Measurements from ENCODE around the gene OR2AT4.
"Not testable (repeated sequence)": the region's sequence is repeated elsewhere in the genome, so short reads cannot be mapped to it uniquely, and the experiment has no call there.

Gene OR2AT4

DNA sequence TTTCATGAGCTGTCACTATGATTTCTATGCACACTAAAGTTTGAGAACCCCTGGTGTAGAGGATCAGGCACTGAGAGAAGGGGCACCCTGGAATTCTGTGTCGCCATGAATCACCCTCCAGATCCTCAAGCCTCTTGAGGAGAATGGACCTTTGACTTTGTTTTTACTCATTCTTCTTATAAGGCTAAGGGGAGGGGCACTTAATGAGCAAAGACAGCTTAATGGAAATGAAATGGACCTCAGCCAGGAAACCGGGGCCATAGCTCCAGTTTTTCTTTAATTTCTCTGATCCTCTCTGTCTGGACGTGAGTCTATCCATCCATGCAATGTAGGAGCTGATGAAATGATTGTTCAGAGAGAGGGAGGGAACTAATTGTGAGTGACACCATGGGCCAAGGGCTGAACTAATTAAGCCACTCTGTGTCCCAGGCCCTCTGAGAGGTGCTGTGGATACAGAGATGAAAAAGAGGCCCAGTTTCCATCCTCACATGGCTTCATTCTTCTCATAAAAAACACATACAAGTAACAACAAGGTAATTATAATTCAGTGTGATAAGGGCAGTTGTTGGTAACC lies 32.8 kb downstream of the OR2AT4 start:
- H3K4me3 ChIP-seq (ENCODE audit: low read length) = no peak overlapping the region
- no peaks in the 10 kb centered on the region for H3K27me3 ChIP-seq (replicated peaks; ENCODE audit: control insufficient read depth, insufficient read depth, low read length)
- no peak for DNase-seq (ENCODE audit: low read depth)
- no peaks in the 10 kb centered on the region for H3K36me3 ChIP-seq (ENCODE audit: control insufficient read depth, insufficient read depth, low read length, severe bottlenecking)
- no peaks in the 10 kb centered on the region for H3K4me1 ChIP-seq (ENCODE audit: control insufficient read depth, insufficient read depth, low read length)
- no peaks in the 10 kb centered on the region for H3K9me3 ChIP-seq (ENCODE audit: control insufficient read depth, low read length)
- no peak overlapping the region for H3K9ac ChIP-seq (ENCODE audit: low read length)

DNA sequence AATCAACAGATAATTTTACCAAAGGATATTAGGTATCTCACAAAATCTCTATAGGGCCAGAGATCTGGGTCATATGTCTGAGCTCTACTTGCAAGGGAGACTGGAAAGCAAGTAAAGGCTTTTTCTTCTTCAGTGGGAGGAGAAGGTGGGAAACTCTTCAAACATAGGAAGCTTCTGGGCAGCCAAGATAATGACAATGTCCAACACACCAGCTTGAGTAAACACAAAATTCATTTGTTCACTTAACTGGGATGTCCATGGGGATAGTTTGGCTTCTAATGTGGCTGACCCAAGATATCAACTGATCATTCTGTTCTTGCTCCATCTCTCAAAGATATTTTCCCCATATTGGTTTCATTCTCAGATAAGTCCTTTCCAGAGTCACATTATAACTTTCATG lies 37.4 kb downstream of the OR2AT4 start:
- H3K4me1 ChIP-seq (ENCODE audit: control insufficient read depth, insufficient read depth, low read length) = no peaks in the 10 kb centered on the region
- H3K9me3 ChIP-seq (ENCODE audit: control insufficient read depth, low read length) = no peaks in the 10 kb centered on the region
- no peak overlapping the region for H3K9ac ChIP-seq (ENCODE audit: low read length)
- H3K36me3 ChIP-seq (ENCODE audit: control insufficient read depth, insufficient read depth, low read length, severe bottlenecking) = no peaks in the 10 kb centered on the region
- no peak overlapping the region for H3K4me3 ChIP-seq (ENCODE audit: low read length)
- no peak for DNase-seq (ENCODE audit: low read depth)
- H3K27me3 ChIP-seq (replicated peaks; ENCODE audit: control insufficient read depth, insufficient read depth, low read length) = no peaks in the 10 kb centered on the region

DNA sequence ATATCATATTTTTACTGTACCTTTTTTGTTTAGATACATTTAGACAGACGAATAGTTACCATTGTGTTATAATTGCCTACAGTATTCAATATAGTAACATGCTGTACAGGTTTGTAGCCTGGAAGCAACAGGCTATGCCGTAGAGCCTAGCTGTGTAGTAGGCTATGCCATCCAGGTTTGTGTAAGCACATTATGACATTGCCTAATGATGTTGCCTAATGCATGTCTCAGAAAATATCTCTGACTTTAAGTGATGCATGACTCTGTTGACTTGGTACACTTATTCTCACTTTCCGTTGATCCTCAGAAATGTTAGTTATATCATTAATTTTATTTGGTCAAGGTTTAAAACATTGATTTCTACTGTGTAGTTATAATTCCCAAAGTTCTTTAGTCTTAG lies 39.9 kb downstream of the OR2AT4 start:
- no peak for DNase-seq (ENCODE audit: low read depth)
- Histone ChIP-seq H3K27me3 (replicated peaks; ENCODE audit: control insufficient read depth, insufficient read depth, low read length) (no peaks in the 10 kb centered on the region), H3K4me1 (ENCODE audit: control insufficient read depth, insufficient read depth, low read length) (no peaks in the 10 kb centered on the region), H3K4me3 (ENCODE audit: low read length) (no peak overlapping the region), H3K36me3 (ENCODE audit: control insufficient read depth, insufficient read depth, low read length, severe bottlenecking) (no peaks in the 10 kb centered on the region), H3K9me3 (ENCODE audit: control insufficient read depth, low read length) (peaks cover 17% of the 10 kb centered on the region), H3K9ac (ENCODE audit: low read length) (no peak overlapping the region)

DNA sequence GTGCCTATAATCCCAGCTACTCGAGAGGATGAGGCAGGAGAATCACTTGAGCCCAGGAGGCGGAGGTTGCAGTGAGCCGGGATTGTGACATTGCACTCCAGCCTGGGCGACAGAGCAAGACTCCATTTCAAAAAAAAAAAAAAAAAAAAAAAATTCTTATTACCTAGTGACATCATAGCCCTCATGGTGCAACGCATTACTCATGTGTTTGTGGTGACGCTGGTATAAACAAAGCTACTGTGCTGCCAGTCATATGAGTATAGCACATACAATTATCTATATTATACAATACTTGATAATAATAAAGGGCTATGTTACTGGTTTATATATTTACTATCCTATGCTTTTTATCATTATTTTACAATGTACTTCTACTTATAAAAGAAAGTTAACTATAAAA lies 41.2 kb downstream of the OR2AT4 start:
- no peak for DNase-seq (ENCODE audit: low read depth)
- H3K4me3 ChIP-seq (ENCODE audit: low read length) = no peak overlapping the region

DNA sequence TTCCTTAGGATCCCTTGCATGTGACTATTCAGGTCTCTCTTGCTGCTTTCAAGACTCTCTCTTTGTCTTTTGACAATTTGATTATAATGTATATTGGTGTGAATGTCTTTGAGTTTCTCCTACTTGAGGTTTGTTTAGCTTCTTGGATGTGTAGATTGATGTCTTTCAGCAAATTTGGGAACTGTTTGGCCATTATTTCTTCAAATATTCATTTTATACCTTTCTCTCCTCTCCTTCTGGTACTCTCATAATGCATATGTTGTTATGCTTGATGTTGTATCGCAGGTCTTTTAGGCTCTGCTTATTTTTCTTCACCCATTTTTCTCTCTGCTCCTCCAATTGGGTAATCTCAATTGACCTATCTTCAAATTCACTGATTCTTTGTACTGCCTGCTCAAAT lies 44.2 kb downstream of the OR2AT4 start:
- H3K4me3 ChIP-seq (ENCODE audit: low read length) = no peak overlapping the region
- no peaks in the 10 kb centered on the region for H3K36me3 ChIP-seq (ENCODE audit: control insufficient read depth, insufficient read depth, low read length, severe bottlenecking)
- H3K9me3 ChIP-seq (ENCODE audit: control insufficient read depth, low read length) = peaks cover 19% of the 10 kb centered on the region
- no peak for DNase-seq (ENCODE audit: low read depth)
- H3K9ac ChIP-seq (ENCODE audit: low read length) = no peak overlapping the region
- H3K27me3 ChIP-seq (replicated peaks; ENCODE audit: control insufficient read depth, insufficient read depth, low read length) = no peaks in the 10 kb centered on the region
- H3K4me1 ChIP-seq (ENCODE audit: control insufficient read depth, insufficient read depth, low read length) = no peaks in the 10 kb centered on the region

More for the DNA sequence above, 41.2 kb downstream of the OR2AT4 start:
- Histone ChIP-seq H3K36me3 (ENCODE audit: control insufficient read depth, insufficient read depth, low read length, severe bottlenecking) (no peaks in the 10 kb centered on the region), H3K4me1 (ENCODE audit: control insufficient read depth, insufficient read depth, low read length) (no peaks in the 10 kb centered on the region), H3K9ac (ENCODE audit: low read length) (no peak overlapping the region), H3K27me3 (replicated peaks; ENCODE audit: control insufficient read depth, insufficient read depth, low read length) (no peaks in the 10 kb centered on the region), H3K9me3 (ENCODE audit: control insufficient read depth, low read length) (peaks cover 19% of the 10 kb centered on the region)

DNA sequence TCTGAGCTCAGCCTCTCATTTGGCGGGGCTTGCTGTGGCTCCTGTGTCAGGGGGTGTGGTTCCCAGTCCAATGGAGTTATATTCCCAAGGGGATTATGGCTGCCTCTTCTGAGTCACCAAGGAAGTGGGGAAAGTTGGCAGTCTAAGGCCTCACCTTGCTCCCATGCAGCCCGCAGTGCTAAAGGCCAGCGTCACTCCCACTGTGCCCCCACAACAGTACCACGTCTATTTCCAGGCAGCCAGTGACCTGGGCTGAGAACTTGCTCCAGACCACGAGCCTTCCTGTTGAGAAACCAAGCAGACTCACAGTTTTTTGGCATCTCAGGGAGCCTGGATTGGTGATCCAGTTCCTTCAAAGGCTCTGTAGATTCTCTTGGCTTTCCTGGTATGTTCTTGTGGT lies 45.6 kb downstream of the OR2AT4 start:
- DNase-seq (ENCODE audit: low read depth) = no peak
- Histone ChIP-seq H3K4me3 (ENCODE audit: low read length) (no peak overlapping the region), H3K9ac (ENCODE audit: low read length) (no peak overlapping the region), H3K4me1 (ENCODE audit: control insufficient read depth, insufficient read depth, low read length) (no peaks in the 10 kb centered on the region), H3K9me3 (ENCODE audit: control insufficient read depth, low read length) (peaks cover 19% of the 10 kb centered on the region), H3K36me3 (ENCODE audit: control insufficient read depth, insufficient read depth, low read length, severe bottlenecking) (no peaks in the 10 kb centered on the region), H3K27me3 (replicated peaks; ENCODE audit: control insufficient read depth, insufficient read depth, low read length) (no peaks in the 10 kb centered on the region)

DNA sequence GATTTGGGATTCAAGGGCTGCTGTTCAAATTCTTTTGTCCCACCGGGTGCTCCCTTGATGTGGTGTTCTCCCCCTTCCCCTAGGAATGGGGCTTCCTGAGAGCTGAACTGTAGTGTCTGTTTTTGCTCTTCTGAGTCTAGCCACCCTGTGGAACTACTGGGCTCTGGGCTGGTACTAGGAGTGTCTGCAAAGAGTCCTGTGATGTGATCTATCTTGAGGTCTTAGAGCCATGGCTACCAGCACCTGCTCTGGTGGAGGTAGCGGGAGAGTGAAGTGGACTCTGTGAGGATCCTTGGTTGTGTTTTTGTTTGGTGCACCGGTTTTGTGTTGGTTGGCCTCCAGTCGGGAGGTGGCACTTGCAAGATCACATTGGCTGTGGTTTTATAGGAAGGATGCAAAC lies 46.2 kb downstream of the OR2AT4 start:
- H3K4me3 ChIP-seq (ENCODE audit: low read length) = no peak overlapping the region
- no peaks in the 10 kb centered on the region for H3K4me1 ChIP-seq (ENCODE audit: control insufficient read depth, insufficient read depth, low read length)
- no peaks in the 10 kb centered on the region for H3K36me3 ChIP-seq (ENCODE audit: control insufficient read depth, insufficient read depth, low read length, severe bottlenecking)
- no peak for DNase-seq (ENCODE audit: low read depth)
- H3K27me3 ChIP-seq (replicated peaks; ENCODE audit: control insufficient read depth, insufficient read depth, low read length) = no peaks in the 10 kb centered on the region
- H3K9me3 ChIP-seq (ENCODE audit: control insufficient read depth, low read length) = peaks cover 19% of the 10 kb centered on the region
- H3K9ac ChIP-seq (ENCODE audit: low read length) = no peak overlapping the region

DNA sequence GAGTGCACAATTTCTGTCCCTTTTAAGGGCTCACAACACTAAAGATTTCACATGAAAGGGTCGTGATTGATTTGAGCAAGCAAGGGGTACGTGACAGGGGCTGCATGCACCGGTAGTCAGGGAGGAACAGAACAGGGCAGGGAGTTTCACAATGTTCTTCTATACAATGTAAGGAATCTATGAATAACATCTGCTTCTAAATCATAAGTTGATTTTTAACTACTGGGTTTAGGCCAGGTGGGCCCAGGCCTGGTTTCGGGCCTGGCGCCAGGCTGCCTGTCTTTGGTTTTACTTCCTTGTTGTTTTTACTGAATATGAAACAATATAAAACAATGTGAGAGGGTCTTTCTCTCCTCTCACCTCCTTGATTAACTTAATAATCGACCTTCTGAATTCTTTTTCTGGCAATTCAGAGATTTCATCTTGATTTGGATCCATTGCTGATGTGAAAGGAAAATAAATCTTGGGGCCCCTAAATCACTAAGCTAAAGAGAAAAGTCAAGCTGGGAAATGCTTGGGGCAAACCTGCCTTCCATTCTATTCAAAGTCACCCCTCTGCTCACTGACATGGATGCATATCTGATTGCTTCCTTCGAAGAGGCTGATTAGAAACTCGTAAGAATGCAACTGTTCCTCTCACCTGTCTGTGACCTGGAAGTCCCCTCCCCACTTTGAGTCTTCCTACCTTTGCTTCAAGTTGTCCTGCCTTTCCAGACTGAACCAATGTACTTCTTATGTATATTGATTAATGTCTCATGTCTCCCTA lies 47.0 kb downstream of the OR2AT4 start:
- H3K27me3 ChIP-seq (replicated peaks; ENCODE audit: control insufficient read depth, insufficient read depth, low read length); H3K9ac ChIP-seq (ENCODE audit: low read length); DNase-seq (ENCODE audit: low read depth); H3K4me1 ChIP-seq (ENCODE audit: control insufficient read depth, insufficient read depth, low read length); H3K4me3 ChIP-seq (ENCODE audit: low read length); H3K36me3 ChIP-seq (ENCODE audit: control insufficient read depth, insufficient read depth, low read length, severe bottlenecking): not testable (repeated sequence)
- peaks cover 19% of the 10 kb centered on the region for H3K9me3 ChIP-seq (ENCODE audit: control insufficient read depth, low read length)

DNA sequence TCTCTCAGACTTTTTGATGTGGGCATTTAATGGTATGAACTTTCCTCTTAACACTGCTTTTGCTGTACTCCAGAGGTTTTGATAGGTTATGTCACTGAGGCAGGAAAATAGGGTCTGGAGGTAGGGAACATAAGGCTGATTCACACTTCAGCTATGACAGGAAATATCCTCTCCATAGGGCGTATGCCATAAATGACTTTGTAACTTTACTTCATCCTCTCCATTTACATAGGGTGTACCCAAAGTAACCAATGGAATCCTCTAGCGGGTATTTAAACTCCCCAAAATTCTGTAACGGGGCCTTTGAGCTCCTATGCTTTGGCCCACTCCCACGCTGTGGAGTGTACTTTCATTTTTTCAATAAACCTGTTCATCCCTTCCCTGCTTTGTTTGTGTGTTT lies 49.5 kb downstream of the OR2AT4 start:
- Histone ChIP-seq H3K36me3 (ENCODE audit: control insufficient read depth, insufficient read depth, low read length, severe bottlenecking) (no peaks in the 10 kb centered on the region), H3K4me3 (ENCODE audit: low read length) (no peak overlapping the region), H3K9me3 (ENCODE audit: control insufficient read depth, low read length) (peaks cover 6% of the 10 kb centered on the region), H3K9ac (ENCODE audit: low read length) (no peak overlapping the region), H3K27me3 (replicated peaks; ENCODE audit: control insufficient read depth, insufficient read depth, low read length) (no peaks in the 10 kb centered on the region), H3K4me1 (ENCODE audit: control insufficient read depth, insufficient read depth, low read length) (no peaks in the 10 kb centered on the region)
- DNase-seq (ENCODE audit: low read depth) = no peak

DNA sequence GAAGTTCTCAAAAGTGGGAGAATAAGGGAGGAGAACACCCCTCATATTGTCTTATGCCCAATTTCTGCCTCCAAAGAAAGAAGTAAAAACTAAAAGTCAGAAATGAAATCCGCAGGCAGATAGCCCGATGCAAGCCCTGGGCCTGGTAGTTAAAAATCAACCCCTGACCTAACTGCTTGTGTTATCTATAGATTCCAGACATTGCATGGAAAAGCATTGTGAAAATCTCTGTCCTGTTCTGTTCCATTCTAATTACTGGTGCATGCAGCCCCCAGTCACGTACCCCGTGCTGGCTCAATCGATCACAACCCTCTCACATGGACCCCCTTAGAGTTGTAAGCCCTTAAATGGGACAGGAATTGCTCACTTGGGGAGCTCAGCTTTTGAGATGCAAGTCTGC lies 50.0 kb downstream of the OR2AT4 start:
- H3K36me3 ChIP-seq (ENCODE audit: control insufficient read depth, insufficient read depth, low read length, severe bottlenecking); H3K9ac ChIP-seq (ENCODE audit: low read length); H3K9me3 ChIP-seq (ENCODE audit: control insufficient read depth, low read length): not testable (repeated sequence)

DNA sequence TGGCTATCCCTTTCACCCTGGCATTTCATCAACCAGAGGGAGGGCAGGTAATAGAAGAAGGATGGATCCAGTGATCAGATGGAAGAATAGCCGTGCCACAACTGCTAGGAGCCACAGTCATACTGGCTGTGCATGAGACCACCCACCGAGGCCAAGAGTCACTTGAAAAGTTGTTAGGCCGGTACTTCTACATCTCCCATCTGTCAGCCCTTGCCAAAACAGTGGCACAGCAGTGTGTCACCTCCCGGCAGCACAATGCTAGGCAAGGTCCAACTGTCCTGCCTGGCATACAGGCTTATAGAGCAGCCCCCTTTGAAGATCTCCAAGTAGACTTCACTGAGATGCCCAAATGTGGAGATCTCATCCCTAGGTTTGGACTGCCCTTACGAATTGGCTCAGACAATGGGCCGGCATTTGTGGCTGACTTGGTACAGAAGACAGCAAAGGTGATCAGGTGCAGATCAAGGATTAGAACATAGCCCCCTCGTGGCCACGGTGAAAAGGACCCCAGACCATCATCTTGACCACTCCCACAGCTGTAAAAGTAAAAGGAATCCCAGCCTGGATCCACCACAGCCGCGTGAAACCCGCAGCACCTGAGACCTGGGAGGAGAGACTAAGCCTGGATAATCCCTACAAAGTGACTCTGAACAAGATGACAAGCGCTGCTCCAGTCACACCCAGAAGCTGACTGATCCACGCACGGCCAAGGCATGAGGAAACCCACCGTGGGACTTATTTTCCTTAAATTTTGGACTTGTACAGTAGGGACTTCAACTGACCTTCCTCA lies 52.1 kb downstream of the OR2AT4 start:
- H3K36me3 ChIP-seq (ENCODE audit: control insufficient read depth, insufficient read depth, low read length, severe bottlenecking); H3K9ac ChIP-seq (ENCODE audit: low read length); H3K4me3 ChIP-seq (ENCODE audit: low read length); H3K27me3 ChIP-seq (replicated peaks; ENCODE audit: control insufficient read depth, insufficient read depth, low read length); H3K9me3 ChIP-seq (ENCODE audit: control insufficient read depth, low read length); H3K4me1 ChIP-seq (ENCODE audit: control insufficient read depth, insufficient read depth, low read length); DNase-seq (ENCODE audit: low read depth): not testable (repeated sequence)

More for the DNA sequence above, 50.0 kb downstream of the OR2AT4 start:
- H3K4me3 ChIP-seq (ENCODE audit: low read length); DNase-seq (ENCODE audit: low read depth); H3K27me3 ChIP-seq (replicated peaks; ENCODE audit: control insufficient read depth, insufficient read depth, low read length); H3K4me1 ChIP-seq (ENCODE audit: control insufficient read depth, insufficient read depth, low read length): not testable (repeated sequence)
